HG03025 (cell line): Measurements from ENCODE around the gene SSU72.
"Not testable (repeated sequence)": the region's sequence is repeated elsewhere in the genome, so short reads cannot be mapped to it uniquely, and the experiment has no call there.

Experiments used
- ATAC-seq: cut with Tn5 transposase; IDR thresholded peaks from one replicate; pipeline ENCODE4 v1.9.1; 2021; ENCODE audit warnings: mild to moderate bottlenecking, moderate library complexity; ENCODE audit not compliant: unreplicated experiment, low FRiP score

Gene SSU72

GRCh38 chr1:1531947-1532346, 42.7 kb downstream of the SSU72 start:
- ATAC-seq, result no peak

- ATAC-seq, result no peak
These were observed 44.7 kb downstream of the SSU72 start for GRCh38 chr1:1529936-1530335.

GRCh38 chr1:1529321-1529720, 45.3 kb downstream of the SSU72 start:
- ATAC-seq, result no peak

- ATAC-seq, result no peak
These were observed 46.1 kb downstream of the SSU72 start for GRCh38 chr1:1528301-1529267.

- ATAC-seq, result no peak
These were observed 47.4 kb downstream of the SSU72 start for GRCh38 chr1:1527092-1527816.

GRCh38 chr1:1526476-1526875, 48.2 kb downstream of the SSU72 start:
- not testable (repeated sequence) for ATAC-seq

- ATAC-seq, result not testable (repeated sequence)
These were observed 49.8 kb downstream of the SSU72 start for GRCh38 chr1:1524750-1525383.

- not testable (repeated sequence) for ATAC-seq
These were observed 51.0 kb downstream of the SSU72 start for GRCh38 chr1:1523651-1524050.

- ATAC-seq, result not testable (repeated sequence)
These were observed 51.4 kb downstream of the SSU72 start for GRCh38 chr1:1523226-1523625.

GRCh38 chr1:1522536-1522935, 52.1 kb downstream of the SSU72 start:
- ATAC-seq, result not testable (repeated sequence)

- no peak for ATAC-seq
These were observed 53.3 kb downstream of the SSU72 start for GRCh38 chr1:1521331-1521730.

GRCh38 chr1:1519805-1520505, 54.7 kb downstream of the SSU72 start:
- ATAC-seq, result not testable (repeated sequence)

GRCh38 chr1:1518621-1519007, 56.0 kb downstream of the SSU72 start:
- not testable (repeated sequence) for ATAC-seq

GRCh38 chr1:1517973-1518620, 56.6 kb downstream of the SSU72 start:
- ATAC-seq, result no peak

- ATAC-seq, result not testable (repeated sequence)
These were observed 57.7 kb downstream of the SSU72 start for GRCh38 chr1:1516923-1517322.

- not testable (repeated sequence) for ATAC-seq
These were observed 60.3 kb downstream of the SSU72 start for GRCh38 chr1:1514376-1514775.

- ATAC-seq, result not testable (repeated sequence)
These were observed 61.0 kb downstream of the SSU72 start for GRCh38 chr1:1513675-1514074.

GRCh38 chr1:1512425-1512824, 62.2 kb downstream of the SSU72 start:
- peak; percentile 7 for ATAC-seq

- ATAC-seq, result peak; percentile 76
These were observed 63.0 kb downstream of the SSU72 start, which contains the start of gene ATAD3A for GRCh38 chr1:1511533-1512285. ATAD3A (plus strand) TSS chr1:1512162; CDS start chr1:1512269, 107 bp downstream.
